Stimulated activated effector memory CD8-positive, alpha-beta T cell treated with anti-CD3 and anti-CD28 coated beads, Interleukin-12 subunit alpha, Interleukin-12 subunit beta, amount 100 ng/mL, for 72 hours (primary cell): ENCODE data around the gene HNRNPA3.
"Not testable (repeated sequence)": the region's sequence is repeated elsewhere in the genome, so short reads cannot be mapped to it uniquely, and the experiment has no call there.

Experiments
- ATAC-seq: fragments of 150-1000 bp; cut with Tn5 transposase; 2 replicates; pipeline ENCODE4 v1.10.0; 2021
- DNase-seq, 2 donors: peaks; one replicate each; pipeline ENCODE4 v3.0.0; 2021 to 2022; ENCODE audit warnings: low spot score in 2 of 2
- H3K27ac Mint-ChIP-seq: one replicate; pipeline ENCODE4 v1.8.0; 2022; ENCODE audit warnings: mild to moderate bottlenecking, mixed read lengths
- H3K36me3 Mint-ChIP-seq: one replicate; pipeline ENCODE4 v1.8.0; 2022; ENCODE audit warnings: mild to moderate bottlenecking, mixed read lengths
- H3K4me1 Mint-ChIP-seq: one replicate; pipeline ENCODE4 v1.8.0; 2022; ENCODE audit warnings: mixed read lengths
- H3K4me3 Mint-ChIP-seq: one replicate; pipeline ENCODE4 v1.8.0; 2022; ENCODE audit warnings: mild to moderate bottlenecking, mixed read lengths
- H3K9me3 Mint-ChIP-seq: one replicate; pipeline ENCODE4 v1.8.0; 2022; ENCODE audit warnings: mixed read lengths

Gene HNRNPA3

GRCh38 chr2:177239053-177239452 lies 26.5 kb downstream of the HNRNPA3 start:
- Mint-ChIP-seq H3K27ac (peak overlapping the region; percentile 86), H3K4me3 (no peak overlapping the region), H3K36me3 (peaks cover 82% of the 10 kb centered on the region), H3K4me1 (peaks cover 69% of the 10 kb centered on the region), H3K9me3 (no peaks in the 10 kb centered on the region)
- ATAC-seq = no peak
- no peak for DNase-seq

- ATAC-seq (peak; percentile 96), DNase-seq (peak in 1 of 2 donors; percentile 63)
- Mint-ChIP-seq H3K27ac (peak overlapping the region; percentile 86), H3K36me3 (peaks cover 78% of the 10 kb centered on the region), H3K4me1 (peaks cover 70% of the 10 kb centered on the region), H3K4me3 (peak overlapping the region; percentile 57), H3K9me3 (no peaks in the 10 kb centered on the region)
These were observed 27.5 kb downstream of the HNRNPA3 start for GRCh38 chr2:177239932-177240630.

GRCh38 chr2:177241711-177242120 lies 29.1 kb downstream of the HNRNPA3 start:
- peak overlapping the region; percentile 34 for H3K4me3 Mint-ChIP-seq
- ATAC-seq (peak; percentile 42), DNase-seq (no peak)
- H3K4me1 Mint-ChIP-seq = peaks cover 73% of the 10 kb centered on the region
- peaks cover 66% of the 10 kb centered on the region for H3K36me3 Mint-ChIP-seq
- no peaks in the 10 kb centered on the region for H3K9me3 Mint-ChIP-seq
- H3K27ac Mint-ChIP-seq = peak overlapping the region; percentile 86

- no peak for ATAC-seq
- Mint-ChIP-seq H3K36me3 (peaks cover 66% of the 10 kb centered on the region), H3K4me3 (peak overlapping the region; percentile 34), H3K27ac (peak overlapping the region; percentile 86), H3K4me1 (peaks cover 73% of the 10 kb centered on the region), H3K9me3 (no peaks in the 10 kb centered on the region)
- DNase-seq = no peak
These were observed 29.8 kb downstream of the HNRNPA3 start for GRCh38 chr2:177242121-177242987.

- no peak for DNase-seq
- no peaks in the 10 kb centered on the region for H3K9me3 Mint-ChIP-seq
- H3K4me1 Mint-ChIP-seq = peaks cover 73% of the 10 kb centered on the region
- peak overlapping the region; percentile 86 for H3K27ac Mint-ChIP-seq
- peak overlapping the region; percentile 34 for H3K4me3 Mint-ChIP-seq
- peaks cover 67% of the 10 kb centered on the region for H3K36me3 Mint-ChIP-seq
- no peak for ATAC-seq
These were observed 30.5 kb downstream of the HNRNPA3 start for GRCh38 chr2:177243073-177243472.

GRCh38 chr2:177243476-177243875 lies 30.9 kb downstream of the HNRNPA3 start:
- H3K4me3 Mint-ChIP-seq = peak overlapping the region; percentile 34
- peak overlapping the region; percentile 86 for H3K27ac Mint-ChIP-seq
- H3K4me1 Mint-ChIP-seq = peaks cover 70% of the 10 kb centered on the region
- ATAC-seq (no peak), DNase-seq (no peak)
- no peaks in the 10 kb centered on the region for H3K9me3 Mint-ChIP-seq
- H3K36me3 Mint-ChIP-seq = peaks cover 70% of the 10 kb centered on the region

GRCh38 chr2:177244244-177244771 lies 31.7 kb downstream of the HNRNPA3 start:
- Mint-ChIP-seq H3K36me3 (peaks cover 73% of the 10 kb centered on the region), H3K9me3 (no peaks in the 10 kb centered on the region), H3K4me3 (no peak overlapping the region), H3K27ac (peak overlapping the region; percentile 74), H3K4me1 (peaks cover 63% of the 10 kb centered on the region)
- DNase-seq = no peak
- ATAC-seq = peak; percentile 74

- H3K27ac Mint-ChIP-seq = peak overlapping the region; percentile 74
- H3K4me3 Mint-ChIP-seq = no peak overlapping the region
- DNase-seq (no peak), ATAC-seq (no peak)
- H3K4me1 Mint-ChIP-seq = peaks cover 61% of the 10 kb centered on the region
- H3K36me3 Mint-ChIP-seq = peaks cover 72% of the 10 kb centered on the region
- no peaks in the 10 kb centered on the region for H3K9me3 Mint-ChIP-seq
These were observed 32.4 kb downstream of the HNRNPA3 start for GRCh38 chr2:177245010-177245422.

GRCh38 chr2:177246000-177246399 lies 33.4 kb downstream of the HNRNPA3 start:
- DNase-seq (no peak), ATAC-seq (no peak)
- peaks cover 61% of the 10 kb centered on the region for H3K4me1 Mint-ChIP-seq
- no peak overlapping the region for H3K4me3 Mint-ChIP-seq
- peak overlapping the region; percentile 74 for H3K27ac Mint-ChIP-seq
- no peaks in the 10 kb centered on the region for H3K9me3 Mint-ChIP-seq
- H3K36me3 Mint-ChIP-seq = peaks cover 70% of the 10 kb centered on the region

- not testable (repeated sequence) for H3K27ac Mint-ChIP-seq, ATAC-seq, H3K4me3 Mint-ChIP-seq, H3K9me3 Mint-ChIP-seq, DNase-seq
- Mint-ChIP-seq H3K36me3 (peaks cover 70% of the 10 kb centered on the region), H3K4me1 (peaks cover 61% of the 10 kb centered on the region)
These were observed 34.0 kb downstream of the HNRNPA3 start for GRCh38 chr2:177246523-177247030.

GRCh38 chr2:177247693-177248262 lies 35.2 kb downstream of the HNRNPA3 start:
- H3K4me3 Mint-ChIP-seq = no peak overlapping the region
- ATAC-seq (no peak), DNase-seq (no peak)
- peaks cover 60% of the 10 kb centered on the region for H3K4me1 Mint-ChIP-seq
- H3K9me3 Mint-ChIP-seq = no peaks in the 10 kb centered on the region
- H3K36me3 Mint-ChIP-seq = peaks cover 71% of the 10 kb centered on the region
- peak overlapping the region; percentile 45 for H3K27ac Mint-ChIP-seq

- Mint-ChIP-seq H3K4me1 (peaks cover 65% of the 10 kb centered on the region), H3K27ac (peak overlapping the region; percentile 70), H3K36me3 (peaks cover 73% of the 10 kb centered on the region), H3K9me3 (no peaks in the 10 kb centered on the region), H3K4me3 (no peak overlapping the region)
- DNase-seq (no peak), ATAC-seq (no peak)
These were observed 36.4 kb downstream of the HNRNPA3 start for GRCh38 chr2:177249038-177249437.

- peaks cover 78% of the 10 kb centered on the region for H3K36me3 Mint-ChIP-seq
- no peak for DNase-seq
- no peak overlapping the region for H3K4me3 Mint-ChIP-seq
- peaks cover 65% of the 10 kb centered on the region for H3K4me1 Mint-ChIP-seq
- peak overlapping the region; percentile 72 for H3K27ac Mint-ChIP-seq
- no peak for ATAC-seq
- H3K9me3 Mint-ChIP-seq = no peaks in the 10 kb centered on the region
These were observed 37.9 kb downstream of the HNRNPA3 start for GRCh38 chr2:177250461-177250860.

- H3K4me3 Mint-ChIP-seq = peak overlapping the region; percentile 40
- DNase-seq (no peak), ATAC-seq (no peak)
- peaks cover 81% of the 10 kb centered on the region for H3K36me3 Mint-ChIP-seq
- H3K4me1 Mint-ChIP-seq = peaks cover 62% of the 10 kb centered on the region
- H3K27ac Mint-ChIP-seq = peak overlapping the region; percentile 72
- H3K9me3 Mint-ChIP-seq = no peaks in the 10 kb centered on the region
These were observed 38.6 kb downstream of the HNRNPA3 start for GRCh38 chr2:177251165-177251542.
